ENCODE data around the gene OR11G2. TPM values are rescaled to one million over a fixed set of nuclear protein-coding genes. Genes with fewer than 3 reads are reported as not detected.
"Not testable (repeated sequence)": the region's sequence is repeated elsewhere in the genome, so short reads cannot be mapped to it uniquely, and the experiment has no call there.

Gene OR11G2
- total RNA-seq, 1 donor from 2014 or later, result not detected

DNA sequence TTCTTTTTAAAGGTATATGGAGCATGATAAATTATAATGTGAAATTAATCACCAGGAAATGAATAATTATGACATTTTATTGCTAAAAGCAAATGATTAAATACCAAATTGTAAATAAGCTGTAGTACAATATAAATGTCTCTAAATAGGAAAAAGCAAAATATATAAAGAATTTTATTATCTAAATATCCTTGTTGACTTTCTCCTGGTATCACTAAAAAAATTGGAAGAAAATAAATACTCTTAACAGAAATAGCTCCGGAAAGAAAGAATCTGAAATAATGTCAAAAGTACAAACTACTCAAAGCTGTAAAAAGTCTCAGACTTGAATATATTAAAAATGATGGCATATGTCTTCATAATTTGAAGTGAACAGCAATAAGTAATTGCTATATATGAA lies 38.0 kb downstream of the OR11G2 start, which contains the start of gene OR11H7:
OR11H7 (plus strand) TSS at position 301 of the 400 bp plus-strand sequence.
- peaks cover 21% of the 10 kb centered on the region for H3K9me3 Mint-ChIP-seq
- H3K4me1 Mint-ChIP-seq, result no peaks in the 10 kb centered on the region
- DNase-seq (ENCODE audit: low read depth, low spot score), result no peak
- H3K27ac Mint-ChIP-seq (ENCODE audit: unreplicated experiment), result no peak within 1 kb of the TSS
- peaks cover 11% of the 10 kb centered on the region for H3K36me3 Mint-ChIP-seq (ENCODE audit: low read depth)
- no peak for TF ChIP-seq CTCF (conservative IDR thresholded peaks at IDR 0.05)
- no peaks in the 10 kb centered on the region for H3K27me3 Mint-ChIP-seq (ENCODE audit: low read depth)
- H3K4me3 Mint-ChIP-seq, result no peak within 1 kb of the TSS

- H3K4me3 Mint-ChIP-seq; H3K4me1 Mint-ChIP-seq; H3K9me3 Mint-ChIP-seq; H3K27me3 Mint-ChIP-seq (ENCODE audit: low read depth); DNase-seq (ENCODE audit: low read depth, low spot score); H3K36me3 Mint-ChIP-seq (ENCODE audit: low read depth); H3K27ac Mint-ChIP-seq (ENCODE audit: unreplicated experiment): not testable (repeated sequence)
These were observed 44.7 kb downstream of the OR11G2 start for GRCh38 chr14:20235415-20235814.

GRCh38 chr14:20247646-20248246 lies 57.0 kb downstream of the OR11G2 start:
- H3K36me3 Mint-ChIP-seq (ENCODE audit: low read depth), result peaks cover 4% of the 10 kb centered on the region
- no peaks in the 10 kb centered on the region for H3K4me1 Mint-ChIP-seq
- peaks cover 22% of the 10 kb centered on the region for H3K9me3 Mint-ChIP-seq
- H3K27ac Mint-ChIP-seq (ENCODE audit: unreplicated experiment), result no peak overlapping the region
- no peak overlapping the region for H3K4me3 Mint-ChIP-seq
- no peak for TF ChIP-seq CTCF (conservative IDR thresholded peaks at IDR 0.05)
- no peaks in the 10 kb centered on the region for H3K27me3 Mint-ChIP-seq (ENCODE audit: low read depth)
- DNase-seq (ENCODE audit: low read depth, low spot score), result no peak

Other genes with a start within 250 kb of the OR11G2 start
- gene OR4K15, start 215.3 kb upstream of the OR11G2 start, total RNA-seq, result not detected in 2 replicates
- not detected in 2 replicates for gene OR4Q2, start 188.7 kb upstream of the OR11G2 start, total RNA-seq
- not detected in 2 replicates for gene OR4K14, start 171.6 kb upstream of the OR11G2 start, total RNA-seq
- not detected in 2 replicates for gene OR4K13, start 154.9 kb upstream of the OR11G2 start, total RNA-seq
- gene OR4L1, start 130.9 kb upstream of the OR11G2 start, total RNA-seq, result not detected in 2 replicates
- not detected in 2 replicates for gene OR4K17, start 80.2 kb upstream of the OR11G2 start, total RNA-seq
- gene OR4N5, start 52.1 kb upstream of the OR11G2 start, total RNA-seq, result not detected in 2 replicates
- gene OR11H6, start 32.8 kb downstream of the OR11G2 start, total RNA-seq, result not detected in 2 replicates
- not detected in 2 replicates for gene OR11H7, start 38.1 kb downstream of the OR11G2 start, total RNA-seq
- gene OR11H4, start 48.4 kb downstream of the OR11G2 start, total RNA-seq, result not detected in 2 replicates
- gene TTC5, start 115.1 kb downstream of the OR11G2 start, total RNA-seq, result 25.6 and 25.8 TPM in 2 replicates
- gene CCNB1IP1, start 142.4 kb downstream of the OR11G2 start, total RNA-seq, result 127 and 132 TPM in 2 replicates
- 50.7 and 53.2 TPM in 2 replicates for gene PARP2, start 152.7 kb downstream of the OR11G2 start, total RNA-seq
- gene TEP1, start 222.6 kb downstream of the OR11G2 start, total RNA-seq, result 12.7 and 13.7 TPM in 2 replicates
- gene KLHL33, start 245.3 kb downstream of the OR11G2 start, total RNA-seq, result 0.07 TPM in 1 of 2 replicates, not detected in the other

Data from neural crest cell (in vitro differentiated cells).